NCI-H345 treated with DMSO at 0.1 percent for 48 hours (cell line): ENCODE data around the gene ADAT1.

Source experiments
- DNase-seq: peaks from one replicate; lab custom pipeline; 2025; ENCODE audit not compliant: unreplicated experiment; lab: John Stamatoyannopoulos, UW

Gene ADAT1

DNA sequence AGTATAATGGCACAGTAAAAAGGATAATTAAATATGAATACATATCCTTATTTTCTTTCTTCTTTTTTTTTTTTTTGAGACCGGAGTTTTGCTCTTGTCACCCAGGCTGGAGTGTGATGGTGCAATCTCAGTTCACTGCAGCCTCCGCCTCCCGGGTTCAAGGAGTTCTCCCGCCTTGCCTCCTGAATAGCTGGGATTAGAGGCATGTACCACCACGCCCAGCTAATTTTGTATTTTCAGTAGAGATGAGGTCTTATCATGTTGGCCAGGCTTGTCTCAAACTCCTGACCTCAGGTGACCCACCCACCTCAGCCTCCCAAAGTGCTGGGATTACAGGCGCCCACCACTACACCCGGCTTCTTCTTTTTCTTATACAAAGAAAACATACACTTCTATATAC is 44.9 kb downstream of the ADAT1 start:
- DNase-seq = no peak

GRCh38 chr16:75576384-75576811 is 46.7 kb downstream of the ADAT1 start:
- no peak for DNase-seq

GRCh38 chr16:75575958-75576357 is 47.1 kb downstream of the ADAT1 start:
- DNase-seq = no peak

DNA sequence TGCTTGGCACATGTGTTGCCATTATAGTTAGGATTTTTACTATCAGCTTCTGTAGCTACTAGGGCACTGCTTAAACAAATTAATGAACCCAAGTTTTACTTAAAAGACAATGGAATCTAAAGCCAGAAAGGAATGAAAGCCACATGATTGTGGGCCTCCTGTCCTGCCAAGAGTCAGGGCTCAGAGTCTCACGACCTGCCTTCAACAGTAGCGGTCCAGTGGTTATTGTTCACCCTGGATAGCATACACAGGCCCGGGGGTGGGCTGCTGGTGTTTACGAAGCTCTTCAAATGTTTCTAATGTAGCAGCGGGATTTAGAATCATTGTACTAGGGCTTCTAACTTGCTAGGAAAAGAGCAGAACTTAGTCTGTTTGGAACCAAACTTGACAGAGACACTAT is 49.1 kb downstream of the ADAT1 start:
- no peak for DNase-seq

GRCh38 chr16:75572864-75573542 is 50.1 kb downstream of the ADAT1 start:
- DNase-seq = no peak

DNA sequence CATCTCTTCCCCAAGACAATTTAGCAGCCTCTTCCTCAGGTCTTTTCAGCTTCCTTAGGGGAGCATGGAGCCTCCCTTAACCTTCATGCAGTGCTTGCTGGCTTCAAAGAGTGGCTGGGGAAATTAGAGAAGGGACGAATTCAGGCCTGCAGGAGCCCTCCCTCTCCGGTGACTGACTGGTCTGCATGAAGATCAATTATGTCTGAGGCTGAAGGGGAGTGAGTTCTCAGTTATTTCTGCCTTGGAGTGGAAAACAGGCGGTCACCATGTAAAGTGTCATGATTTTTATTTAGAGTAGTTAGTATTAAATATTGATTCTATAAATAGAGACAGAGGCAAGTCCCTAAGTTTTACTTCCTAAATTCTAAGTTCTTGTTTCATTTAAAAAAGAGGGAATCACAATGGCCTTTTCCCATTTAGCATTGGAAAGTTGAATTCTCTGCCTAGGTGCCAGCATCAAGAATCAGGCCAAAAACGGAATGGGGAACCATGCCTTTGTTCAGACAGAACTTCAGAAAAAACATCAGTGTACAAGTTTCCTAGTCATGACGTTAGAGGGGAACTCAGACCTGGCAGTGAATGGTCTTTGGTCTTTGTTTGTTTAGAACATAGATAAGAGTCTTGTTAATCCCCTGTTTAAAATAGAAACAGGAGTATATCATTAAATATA is 52.5 kb downstream of the ADAT1 start:
- no peak for DNase-seq

- DNase-seq = no peak
These were observed 55.2 kb downstream of the ADAT1 start for GRCh38 chr16:75567911-75568310.

DNA sequence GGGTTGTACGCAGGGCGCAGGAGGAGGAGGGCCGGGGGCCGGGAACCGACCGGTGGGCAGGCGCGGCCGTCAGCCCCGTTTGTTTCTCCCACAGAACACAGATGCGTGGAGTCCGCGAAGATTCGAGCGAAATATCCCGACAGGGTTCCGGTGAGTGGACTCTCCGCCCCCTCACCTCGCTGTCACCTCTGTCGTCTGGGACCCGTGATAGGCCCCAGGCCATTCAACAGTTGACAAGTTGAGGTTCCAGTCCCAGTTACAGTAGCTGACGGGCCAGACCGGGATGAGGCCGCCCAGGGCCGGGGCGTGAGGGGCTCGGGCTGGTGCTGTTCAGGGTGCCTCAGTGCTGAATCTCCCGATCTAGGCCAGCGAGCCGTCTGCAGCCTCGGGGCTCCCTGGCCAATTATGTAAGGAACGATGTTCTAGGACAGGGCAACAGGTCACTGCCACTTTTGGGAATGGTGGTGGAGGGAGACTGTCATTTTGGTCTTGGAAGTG is 56.3 kb downstream of the ADAT1 start:
- no peak for DNase-seq

DNA sequence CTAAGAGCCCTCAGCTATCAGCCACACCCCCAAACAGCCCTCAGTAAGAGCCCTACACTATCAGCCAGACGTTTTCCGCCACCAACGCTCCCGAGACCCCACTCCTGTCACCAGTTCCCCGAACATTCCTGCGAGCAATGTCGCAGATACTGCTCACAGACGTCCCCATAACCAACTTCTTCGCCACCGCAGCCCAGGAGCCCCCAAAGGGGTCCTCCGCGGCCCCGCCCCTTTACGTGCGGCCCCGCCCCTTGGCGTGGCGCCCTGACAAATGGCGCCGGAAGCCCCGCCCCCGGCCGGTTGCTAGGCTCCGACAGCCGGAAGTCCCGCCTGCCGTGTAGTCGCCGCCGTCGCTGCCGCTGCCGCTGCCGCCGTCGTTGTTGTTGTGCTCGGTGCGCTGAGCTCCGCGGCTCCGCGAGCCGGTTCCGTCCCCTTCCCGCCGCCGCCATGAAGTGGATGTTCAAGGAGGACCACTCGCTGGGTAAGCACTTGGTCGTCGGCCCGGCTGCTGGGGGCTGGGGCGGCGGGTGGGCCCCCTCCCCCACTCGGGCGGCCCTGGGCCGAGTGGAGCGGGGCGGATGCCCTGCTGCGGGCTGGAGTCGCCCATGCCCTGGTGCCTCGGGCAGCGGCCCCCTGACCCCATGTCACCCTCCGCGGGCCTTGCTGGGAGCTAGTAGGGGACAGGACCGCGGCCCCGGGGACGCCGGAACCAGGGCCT is 56.9 kb downstream of the ADAT1 start, which contains the start of gene GABARAPL2:
Gene GABARAPL2, plus strand, starts transcription at position 340 of the 718 bp plus-strand sequence. Its CDS starts 108 bp downstream, at position 448.
- peak; percentile 53 for DNase-seq

DNA sequence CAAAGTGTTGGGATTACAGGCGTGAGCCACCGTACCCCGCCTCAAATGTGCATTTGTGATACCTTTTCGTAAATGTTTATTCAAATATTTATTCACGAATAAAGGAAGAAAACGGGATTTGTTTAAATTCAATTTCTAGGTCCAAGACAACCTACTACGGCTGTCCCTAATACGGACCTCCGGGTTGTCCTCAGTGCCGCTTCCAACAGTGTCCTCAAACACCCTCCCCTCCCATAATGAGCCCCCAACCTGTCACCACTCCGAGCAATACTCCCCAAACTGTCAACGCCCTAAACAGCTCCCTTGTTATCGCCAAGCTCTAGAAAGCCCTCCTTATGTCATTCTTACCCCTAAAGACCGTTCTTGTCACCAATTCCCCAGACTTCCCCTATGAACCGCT is 57.4 kb downstream of the ADAT1 start:
- peak; percentile 17 for DNase-seq

DNA sequence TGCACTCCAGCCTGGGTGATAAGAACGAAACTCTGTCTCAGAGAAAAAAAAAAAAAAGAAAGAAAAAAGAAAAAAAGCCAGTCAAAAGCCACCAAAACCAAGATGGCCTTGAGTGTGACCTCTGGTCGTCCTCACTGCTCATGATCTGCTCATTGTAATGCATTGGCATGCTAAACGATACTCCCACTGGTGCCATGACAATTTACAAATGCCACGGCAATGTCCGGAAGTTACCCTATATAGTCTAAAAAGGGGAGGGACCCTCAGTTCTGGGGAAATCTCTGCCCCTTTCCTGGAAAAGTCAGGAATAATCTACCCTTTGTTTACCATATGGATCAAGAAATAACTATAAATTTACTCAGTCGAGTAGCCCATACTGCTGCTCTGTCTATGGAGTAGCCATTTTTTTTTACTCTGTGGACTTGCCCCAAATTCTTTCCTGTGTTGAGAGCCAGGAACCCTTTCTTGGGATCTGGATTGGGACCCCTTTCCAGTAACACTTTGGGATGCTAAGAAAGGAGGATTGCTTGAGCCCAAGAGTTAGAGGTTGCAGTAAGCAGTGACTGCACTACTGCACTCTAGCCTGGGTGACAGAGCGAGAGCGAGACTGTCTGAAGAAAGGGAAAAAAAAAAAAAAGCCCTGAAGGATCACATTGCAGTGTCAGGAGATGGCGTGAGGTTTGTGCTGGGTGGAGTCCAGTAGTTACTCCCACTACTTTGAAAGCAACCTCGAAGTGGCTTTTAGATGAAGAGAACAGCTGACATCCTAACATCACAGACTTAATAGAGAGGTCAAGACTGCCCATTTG is 63.3 kb downstream of the ADAT1 start:
- no peak for DNase-seq

- DNase-seq = no peak
These were observed 64.2 kb downstream of the ADAT1 start for GRCh38 chr16:75558846-75559401.

DNA sequence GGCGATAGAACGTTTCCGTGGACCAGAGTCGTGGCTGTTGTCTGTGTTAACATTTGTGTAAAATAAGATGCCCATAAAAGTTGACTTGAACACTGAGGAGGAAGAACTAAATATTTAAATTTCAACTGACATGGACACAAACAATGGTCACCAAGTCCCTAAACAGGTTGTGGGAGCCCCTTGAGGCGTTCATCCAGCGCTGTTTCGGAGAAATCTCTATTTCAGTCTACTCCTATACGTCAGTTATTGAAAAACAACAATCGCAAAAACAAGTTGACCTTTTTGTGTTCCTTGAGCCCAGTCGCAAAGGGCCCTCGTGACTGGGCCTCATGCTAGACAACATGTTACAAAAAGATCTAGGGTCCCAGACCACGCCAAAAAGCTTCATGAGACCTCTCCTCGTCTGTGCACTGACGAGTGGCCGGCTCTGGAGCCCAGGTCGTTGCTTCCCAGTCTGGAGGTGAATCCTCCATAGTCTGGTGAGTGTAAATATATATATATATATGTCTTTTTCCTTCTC is 66.6 kb downstream of the ADAT1 start:
- no peak for DNase-seq

- DNase-seq = peak; percentile 71
These were observed 67.2 kb downstream of the ADAT1 start, which contains the start of gene TMEM231 for GRCh38 chr16:75555707-75556430. Gene TMEM231 (minus strand): TSS chr16:75556252. CDS start chr16:75556209, 43 bp downstream.

DNA sequence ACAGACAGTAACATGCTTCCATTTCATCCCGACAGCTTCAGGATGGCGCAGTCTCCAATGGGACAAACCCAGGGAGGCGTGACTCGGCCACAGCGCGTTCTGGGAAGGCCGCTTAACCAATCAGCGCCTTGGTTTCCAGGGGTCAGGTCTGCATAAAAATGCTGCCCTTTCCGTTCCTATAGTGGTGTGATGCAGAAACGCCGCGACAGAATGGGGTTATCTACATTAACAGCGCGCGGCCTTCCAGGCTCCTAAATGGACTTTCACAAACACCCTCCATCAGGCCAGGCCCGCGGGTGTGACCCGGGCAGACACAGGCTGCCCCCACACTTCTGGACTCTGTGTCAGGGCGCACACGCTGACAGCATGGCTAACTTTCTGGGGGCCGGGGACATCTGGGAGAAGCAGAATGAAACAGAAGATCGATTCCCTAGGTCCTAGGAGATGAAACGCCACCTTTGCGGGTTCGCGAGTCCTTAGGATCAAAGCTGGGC is 67.8 kb downstream of the ADAT1 start:
- DNase-seq = peak; percentile 21

DNA sequence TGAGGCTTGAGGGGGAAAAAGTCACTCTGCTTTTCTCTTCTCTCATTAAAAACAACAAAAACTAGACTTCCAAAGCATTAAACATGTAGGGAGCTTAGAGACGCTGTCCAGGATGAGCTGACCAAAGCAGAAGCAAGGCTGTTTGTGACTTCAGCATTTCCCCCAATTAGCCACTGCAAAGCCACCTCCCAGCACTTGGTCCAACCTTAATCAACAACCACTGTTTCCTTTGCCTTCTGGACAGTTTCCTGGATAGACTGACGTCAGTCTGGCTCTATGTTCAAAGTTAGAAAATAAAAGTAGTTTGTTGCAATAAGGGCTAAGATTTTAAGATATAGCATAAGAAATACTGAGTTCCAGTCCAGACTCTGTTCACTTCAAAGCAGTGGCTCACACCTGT is 70.1 kb downstream of the ADAT1 start:
- no peak for DNase-seq

DNA sequence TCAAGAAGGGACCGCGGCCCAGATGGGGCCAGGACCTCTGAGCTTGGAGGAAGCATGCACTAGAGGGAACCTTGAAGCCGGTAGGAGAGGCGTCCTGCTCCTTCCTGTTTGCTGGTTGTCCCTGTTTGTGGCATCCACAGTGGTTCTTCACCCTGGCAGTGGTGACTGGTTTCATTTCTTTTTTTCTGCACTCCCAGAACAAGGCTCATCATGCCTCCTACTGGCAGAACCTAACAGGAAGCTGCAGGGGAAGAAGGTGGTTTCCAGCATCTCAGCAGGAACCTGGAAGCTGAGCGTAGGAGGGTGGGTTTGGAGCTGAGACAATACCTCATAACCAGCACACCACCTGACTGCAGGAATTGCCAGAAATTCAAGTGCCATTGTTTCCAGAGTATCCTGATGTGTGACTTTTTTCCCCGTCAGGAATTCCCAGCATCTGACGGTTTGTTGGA is 72.8 kb downstream of the ADAT1 start:
- no peak for DNase-seq
